ENCODE results near the gene GAB2.

GRCh38 chr11:78266451-78266850 is 151.2 kb downstream of the GAB2 start:
- no peak for TF ChIP-seq POLR2AphosphoS5 (IDR thresholded peaks at IDR 0.05; ENCODE audit: borderline replicate concordance, low read depth, low read length)
- TF ChIP-seq EZH2 (IDR thresholded peaks at IDR 0.05): no peak
- TF ChIP-seq FOXP2 (optimal IDR thresholded peaks at IDR 0.05; ENCODE audit: control extremely low read depth, extremely low read length, insufficient read depth): no peak

Data from SK-N-MC (cell line).